ENCODE data around the gene ZNF107. TPM values are rescaled to one million over a fixed set of nuclear protein-coding genes. Genes with fewer than 3 reads are reported as not detected.
"Not testable (repeated sequence)": the region's sequence is repeated elsewhere in the genome, so short reads cannot be mapped to it uniquely, and the experiment has no call there.

The ZNF107 gene
- polyA plus RNA-seq, 12 donors = 3.6 to 10.5 (median 5.8) TPM; not detected in 1

DNA sequence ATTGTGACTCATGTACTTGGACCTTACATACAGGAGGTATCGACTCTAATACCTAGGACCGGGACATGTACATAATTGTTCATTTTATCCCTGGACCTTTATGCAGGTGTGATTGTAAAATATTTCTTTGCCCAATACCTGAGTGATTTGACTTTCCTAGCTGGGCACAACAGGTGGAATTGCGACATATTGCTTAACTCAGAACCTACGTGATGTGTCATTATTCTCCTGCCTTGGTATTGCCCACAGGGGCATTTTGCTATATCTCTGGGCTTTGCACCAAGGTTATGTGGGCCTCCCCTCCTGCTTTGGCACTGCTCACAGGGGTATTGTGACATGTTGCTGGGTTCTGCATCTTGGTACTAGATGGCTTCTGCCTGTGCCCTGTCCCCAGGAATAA is 23.9 kb upstream of the ZNF107 start:
- DNase-seq = no peak

DNA sequence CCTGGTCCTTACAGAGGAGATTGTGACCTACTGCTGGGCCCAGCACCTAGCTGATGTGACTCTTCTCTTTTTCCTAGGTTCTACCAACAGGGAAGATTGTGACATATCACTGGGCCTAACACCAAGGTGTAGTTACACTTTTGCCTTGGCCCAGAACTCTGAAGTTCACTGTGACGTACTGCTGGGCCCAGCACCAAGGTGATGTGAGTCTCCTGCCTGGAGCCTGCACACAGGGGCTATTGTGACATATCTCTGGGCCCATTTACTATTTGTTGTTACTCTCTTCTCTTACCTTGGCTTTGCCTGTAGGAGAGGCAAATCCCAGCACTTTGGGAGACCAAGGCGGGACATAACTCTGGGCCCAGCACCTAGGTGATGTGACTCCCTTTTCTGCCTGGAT is 23.1 kb upstream of the ZNF107 start:
- no peak for DNase-seq

DNA sequence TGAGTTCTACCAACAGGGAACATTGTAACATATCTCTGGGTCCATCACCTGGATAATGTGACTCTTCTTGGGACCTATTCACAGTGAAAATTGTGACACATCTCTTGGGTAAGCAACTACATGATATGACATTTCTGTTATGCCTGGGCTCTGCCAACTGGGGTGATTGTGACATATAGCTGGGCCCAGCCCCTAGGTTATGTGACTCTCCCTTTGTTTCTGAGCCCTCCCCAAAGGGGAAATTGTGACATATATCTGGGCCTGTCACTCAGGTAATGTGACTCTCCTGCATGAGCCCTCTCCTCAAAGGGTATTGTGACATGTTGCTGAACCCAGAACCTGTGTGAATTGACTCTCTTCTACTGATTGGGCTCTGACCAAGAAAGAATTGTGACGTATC is 22.4 kb upstream of the ZNF107 start:
- DNase-seq = no peak

DNA sequence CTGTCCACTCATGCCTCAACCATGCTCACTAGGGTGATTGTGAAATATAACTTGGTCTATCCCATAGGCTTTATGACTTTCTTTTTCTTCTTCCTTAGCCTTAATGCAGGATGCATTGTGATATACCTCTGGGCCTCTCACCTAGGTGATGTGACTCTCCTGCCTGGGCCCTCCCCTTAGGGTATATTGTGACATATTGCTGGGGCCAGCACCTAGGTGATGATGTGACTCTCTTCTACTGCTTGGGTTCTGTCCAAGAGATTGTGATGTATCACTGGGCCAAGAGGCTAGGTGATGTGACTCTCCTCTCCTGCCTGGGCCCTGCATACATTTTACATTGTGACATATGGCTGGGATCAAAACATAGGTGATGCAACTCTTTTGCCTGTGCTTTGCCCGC is 14.7 kb upstream of the ZNF107 start:
- DNase-seq = no peak

DNA sequence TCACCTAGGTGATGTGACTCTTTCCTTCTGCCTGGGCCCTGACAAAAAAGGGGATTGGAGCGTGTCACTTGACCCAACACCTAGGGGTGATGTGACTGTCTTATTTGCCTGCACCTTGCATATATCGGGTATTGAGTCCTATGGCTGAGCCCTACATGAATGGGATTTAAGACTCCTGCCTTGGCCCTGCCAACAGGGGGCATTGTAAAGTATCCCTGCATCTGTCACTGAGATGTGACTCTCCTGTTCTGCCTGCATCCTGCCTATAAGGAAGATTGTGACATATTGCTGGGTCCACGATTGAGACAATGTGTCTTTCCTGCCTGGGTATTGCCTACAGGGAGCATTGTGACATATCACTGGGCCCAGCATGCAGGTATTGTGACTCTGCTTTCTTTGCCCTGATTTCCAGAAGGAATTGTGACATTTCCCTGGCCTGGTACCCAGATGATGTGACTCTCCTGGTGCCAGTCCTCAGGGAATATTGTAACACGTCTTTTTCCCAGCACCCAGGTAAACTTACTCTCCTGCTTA is 14.2 kb upstream of the ZNF107 start:
- DNase-seq = no peak

DNA sequence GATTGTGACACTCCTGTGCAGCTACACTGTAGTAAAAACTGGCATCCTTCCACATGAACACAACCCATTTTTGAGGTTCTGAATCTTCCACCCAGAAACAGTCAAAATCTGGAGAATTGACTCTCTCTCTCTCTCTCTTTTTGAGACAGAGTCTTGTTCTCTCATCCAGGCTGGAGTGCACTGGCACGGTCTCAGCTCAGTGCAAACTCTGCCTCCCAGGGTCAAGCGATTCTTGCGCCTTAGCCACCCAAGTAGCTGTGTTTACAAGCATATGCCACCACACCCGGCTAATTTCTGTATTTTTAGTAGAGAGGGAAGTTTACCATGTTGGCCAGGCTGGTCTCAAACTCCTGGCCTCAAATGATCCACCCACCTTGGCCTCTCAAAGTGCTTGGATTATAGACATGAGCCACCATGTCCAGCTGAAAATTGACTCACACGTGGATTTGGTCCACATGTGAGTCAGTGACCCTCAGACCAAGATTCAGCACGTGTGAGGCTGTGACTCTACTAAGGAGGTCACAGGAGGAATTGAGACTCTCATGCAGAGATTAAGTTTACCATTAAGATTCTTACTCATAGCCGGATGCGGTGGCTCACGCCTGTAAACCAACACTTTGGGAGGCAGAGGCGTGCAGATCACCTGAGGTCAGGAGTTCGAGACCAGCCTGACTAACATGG is 12.1 kb upstream of the ZNF107 start:
- DNase-seq = no peak

DNA sequence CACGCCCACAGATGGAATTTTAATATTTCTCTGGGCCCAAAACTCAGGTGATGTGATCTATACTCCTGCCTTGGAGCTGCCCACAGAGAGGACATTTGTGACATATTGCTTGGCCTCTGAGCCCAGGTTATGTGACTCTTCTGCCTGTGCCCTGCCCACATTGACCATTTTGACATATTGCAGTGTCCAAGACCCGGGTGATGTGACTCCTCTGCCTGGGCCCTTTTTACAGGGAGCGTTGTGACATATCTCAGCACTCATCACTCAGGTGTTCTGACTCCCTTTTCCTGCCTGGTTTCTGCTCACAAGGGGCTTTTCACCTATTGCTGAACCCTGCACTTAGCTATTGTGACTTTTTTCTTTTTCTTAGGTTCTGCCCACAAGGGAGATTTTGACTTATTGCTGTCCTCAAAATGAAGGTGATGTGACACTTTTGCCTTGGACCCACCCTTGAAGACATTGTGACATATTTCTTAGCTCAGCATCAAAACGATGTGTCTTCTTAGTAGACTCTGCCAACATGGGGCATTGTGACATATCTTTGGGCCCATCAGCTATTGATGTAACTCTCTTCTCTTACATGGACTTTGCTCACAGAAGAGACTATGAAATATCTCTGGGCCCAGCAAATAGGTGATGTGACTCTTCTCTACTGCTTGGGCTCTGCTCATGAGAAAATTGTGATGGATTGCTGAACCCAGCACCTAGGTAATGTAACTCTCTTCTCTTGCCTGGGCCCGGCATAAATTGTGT is 11.0 kb upstream of the ZNF107 start:
- DNase-seq = no peak

DNA sequence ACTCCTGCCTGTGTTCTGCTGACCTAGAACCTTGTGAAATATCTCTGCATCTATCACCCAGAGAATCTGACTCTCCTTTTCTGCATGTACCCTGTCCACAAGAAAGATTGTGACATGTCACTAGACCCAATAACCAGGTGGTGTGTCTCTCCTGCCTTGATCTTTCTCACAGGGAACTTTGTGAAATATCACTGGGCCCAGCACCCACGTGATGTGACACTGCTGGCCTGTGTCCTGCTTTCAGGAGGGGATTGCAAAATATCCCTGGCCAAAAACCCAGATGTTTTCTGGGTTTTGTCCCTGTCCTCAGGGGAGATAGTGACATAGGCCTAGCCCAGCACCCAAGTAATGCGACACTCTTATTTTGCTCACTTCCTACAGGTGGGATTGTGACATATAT is 10.1 kb upstream of the ZNF107 start:
- DNase-seq = no peak

DNA sequence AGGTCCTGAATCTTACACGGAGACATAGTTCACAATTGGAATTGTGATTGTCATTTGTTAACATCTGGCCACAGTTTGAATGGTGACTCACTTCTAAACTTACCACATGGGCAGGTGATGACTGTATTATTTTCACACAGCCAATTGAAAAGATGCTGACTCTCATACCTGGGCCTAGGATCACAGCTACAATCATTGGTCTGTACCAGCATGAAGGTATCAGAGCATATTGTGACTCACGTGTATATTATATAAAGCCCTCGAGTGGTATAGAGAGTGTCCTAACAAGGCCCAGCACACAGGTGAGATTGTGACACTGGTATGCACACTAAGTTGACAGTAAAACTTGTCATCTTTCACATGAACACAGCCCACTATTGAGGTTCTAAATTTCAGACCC is 9.4 kb upstream of the ZNF107 start:
- DNase-seq = no peak

DNA sequence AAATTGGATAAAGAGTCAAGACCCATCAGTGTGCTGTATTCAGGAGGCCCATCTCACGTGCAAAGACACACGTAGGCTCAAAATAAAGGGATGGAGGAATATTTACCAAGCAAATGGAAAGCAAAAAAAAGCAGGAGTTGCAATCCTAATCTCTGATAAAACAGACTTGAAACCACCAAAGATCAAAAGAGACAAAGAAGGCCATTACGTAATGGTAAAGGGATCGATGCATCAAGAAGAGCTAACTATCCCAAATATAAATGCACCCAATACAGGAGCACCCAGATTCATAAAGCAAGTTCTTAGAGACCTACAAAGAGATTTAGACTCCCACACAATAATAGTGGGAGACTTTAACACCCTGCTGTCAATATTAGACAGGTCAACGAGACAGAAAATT is 3.8 kb upstream of the ZNF107 start:
- not testable (repeated sequence) for DNase-seq

DNA sequence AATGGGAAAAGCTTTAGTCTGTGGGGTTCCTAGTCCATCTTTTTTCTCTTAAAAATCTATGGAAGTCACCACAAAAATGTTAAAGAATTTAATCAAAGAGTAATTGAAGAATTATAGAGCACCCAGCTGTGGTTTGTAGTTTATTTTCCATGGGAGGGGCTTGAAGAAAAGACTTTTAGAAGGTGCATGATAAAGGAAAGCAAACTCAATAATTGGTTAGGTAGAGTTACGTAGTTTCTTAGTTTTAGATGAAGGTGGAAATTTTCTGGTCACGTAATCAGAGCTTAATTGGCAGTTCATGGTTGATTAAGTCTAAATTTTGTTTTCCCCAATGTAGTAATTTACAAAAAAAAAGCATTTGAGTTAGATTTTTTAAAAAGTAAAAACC is 724 bp downstream of the ZNF107 start:
- no peak for DNase-seq

DNA sequence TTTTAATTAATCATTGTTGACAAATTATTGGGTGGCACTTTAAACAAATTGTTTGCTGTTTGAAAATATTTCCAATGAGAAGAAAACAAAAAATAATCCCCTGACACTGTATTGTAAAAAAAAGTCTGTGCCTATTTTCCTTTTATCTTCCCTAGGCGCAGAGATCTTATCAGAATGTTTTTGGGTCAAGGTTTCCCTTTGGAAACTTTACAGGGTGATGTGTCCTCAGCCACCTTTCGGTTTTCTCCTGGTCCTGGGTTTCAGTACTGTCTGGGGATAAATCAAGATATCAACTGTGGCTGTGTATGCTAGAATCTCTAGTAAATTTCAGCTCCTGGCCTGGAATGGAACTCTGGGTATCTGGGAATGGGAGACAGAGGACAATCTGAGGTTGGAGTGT is 1.4 kb downstream of the ZNF107 start:
- no peak for DNase-seq

DNA sequence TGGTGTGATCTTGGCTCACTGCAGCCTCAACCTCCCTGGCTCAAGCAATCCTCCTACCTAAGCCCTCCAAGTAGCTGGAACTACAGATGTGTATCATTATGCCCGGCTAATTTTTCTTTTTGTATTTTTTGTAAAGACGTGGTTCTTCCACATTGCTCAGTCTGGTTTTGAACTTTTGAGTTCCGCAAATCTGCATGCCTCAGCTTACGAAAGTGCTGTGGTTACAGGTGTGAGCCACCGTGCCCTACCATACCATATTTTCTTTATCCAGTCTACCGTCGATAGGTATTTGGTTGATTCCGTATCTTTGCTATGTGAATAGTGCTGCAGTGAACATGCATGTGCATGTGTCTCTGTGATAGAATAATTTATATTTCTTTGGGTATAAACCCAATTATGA is 6.5 kb downstream of the ZNF107 start:
- no peak for DNase-seq

DNA sequence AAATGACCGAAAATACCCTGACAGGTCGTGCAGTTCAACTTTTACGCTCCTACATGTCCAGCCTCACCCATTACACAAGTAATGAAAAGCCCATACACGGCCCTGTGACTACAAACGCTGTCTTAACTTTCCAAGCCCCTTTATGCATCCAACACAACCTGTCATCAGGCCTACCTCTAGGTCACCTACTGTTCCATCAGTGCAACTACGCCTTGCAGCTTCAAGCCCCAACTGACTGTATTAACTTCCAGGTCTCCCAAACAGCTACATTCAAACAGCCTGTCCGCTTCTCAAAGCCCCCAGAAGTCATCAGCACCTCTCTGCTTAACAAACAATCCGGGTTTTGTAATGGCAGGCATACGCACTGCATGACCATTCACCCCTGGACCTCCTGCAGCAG is 19.2 kb downstream of the ZNF107 start:
- DNase-seq = no peak

DNA sequence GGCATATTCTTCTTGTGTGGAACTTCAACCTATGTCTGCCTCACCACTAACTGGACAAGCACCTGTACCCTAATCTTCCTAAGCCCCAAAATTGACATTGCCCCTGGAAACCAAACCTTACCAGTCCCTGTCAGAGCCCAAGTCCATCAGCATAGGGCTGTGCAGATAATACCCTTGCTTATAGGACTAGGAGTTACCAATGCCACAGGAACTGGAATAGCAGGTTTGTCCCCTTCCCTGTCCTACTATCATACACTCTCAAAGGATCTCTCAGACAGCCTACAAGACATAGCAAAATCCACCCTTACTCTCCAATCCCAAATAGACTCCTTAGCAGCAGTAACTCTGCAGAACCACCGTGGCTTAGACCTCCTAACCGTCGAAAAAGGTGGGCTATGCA is 19.8 kb downstream of the ZNF107 start:
- DNase-seq = no peak

DNA sequence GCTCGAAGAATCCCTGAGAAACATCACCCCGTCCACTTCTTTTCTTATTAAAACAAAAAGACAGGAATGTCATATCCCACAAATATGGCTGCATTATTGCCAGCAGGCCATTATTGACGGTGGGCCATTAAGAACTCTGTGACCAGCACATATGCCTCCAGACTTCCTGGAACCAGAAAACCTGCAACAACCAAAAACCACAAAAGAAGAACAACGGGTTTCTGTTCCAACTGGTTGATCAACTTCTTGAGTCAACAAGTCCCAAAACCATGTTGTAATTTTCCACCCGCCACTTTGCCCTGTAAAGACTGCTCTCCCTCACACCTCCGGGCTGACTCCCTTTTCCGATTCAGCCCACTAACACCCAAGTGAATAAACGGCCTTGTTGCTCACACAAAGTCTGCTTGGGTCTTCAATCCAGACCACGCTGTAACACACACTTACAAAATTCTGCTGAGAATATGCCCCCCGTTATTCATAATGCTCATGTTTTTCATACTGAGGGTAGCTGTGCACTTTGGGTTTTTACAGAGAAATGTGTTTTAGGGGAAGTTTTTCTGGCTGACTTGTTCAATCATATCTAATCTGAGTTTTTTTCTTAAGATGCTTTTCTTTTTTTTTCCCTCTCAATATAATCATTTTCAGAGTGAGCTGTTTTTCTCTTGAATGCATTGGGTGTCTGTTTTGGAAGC is 20.7 kb downstream of the ZNF107 start:
- DNase-seq = no peak

DNA sequence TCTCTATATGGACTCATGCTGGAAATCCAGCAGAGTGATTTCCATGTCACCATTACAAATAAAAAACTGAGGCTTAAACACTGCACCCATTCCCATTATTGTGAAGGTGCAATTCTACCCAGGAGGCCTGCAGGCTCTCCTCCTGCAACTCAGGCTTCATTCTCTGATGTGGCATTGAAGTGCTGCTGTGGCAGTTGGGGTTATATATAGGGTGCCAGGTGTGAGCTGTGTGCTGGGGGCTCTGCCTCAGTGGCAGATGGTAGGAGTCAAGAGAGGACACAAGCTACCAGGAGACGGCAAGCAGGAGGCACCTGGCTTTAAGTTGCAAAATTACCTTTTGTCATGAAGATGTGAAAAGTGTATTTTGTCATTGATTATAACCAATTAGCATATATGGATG is 21.3 kb downstream of the ZNF107 start:
- DNase-seq = no peak

DNA sequence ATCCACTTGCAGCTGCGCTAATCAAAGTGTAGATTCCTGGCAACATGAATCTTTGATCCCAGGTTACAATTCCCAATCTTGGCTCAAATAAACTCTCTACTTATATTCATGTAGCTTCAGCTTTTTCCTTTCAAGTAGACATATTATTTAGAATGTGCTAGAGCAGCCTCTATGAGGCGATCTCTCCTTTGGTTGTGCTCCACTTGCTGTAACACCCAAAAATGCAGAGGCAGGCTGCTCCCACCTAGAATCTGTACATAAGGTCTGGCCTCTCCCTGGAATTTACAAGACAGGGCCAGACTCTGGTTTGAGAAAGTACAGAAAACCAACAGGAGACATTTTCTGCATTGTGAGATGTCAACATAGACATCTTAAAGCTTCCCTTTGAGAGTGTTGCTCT is 23.1 kb downstream of the ZNF107 start:
- no peak for DNase-seq

DNA sequence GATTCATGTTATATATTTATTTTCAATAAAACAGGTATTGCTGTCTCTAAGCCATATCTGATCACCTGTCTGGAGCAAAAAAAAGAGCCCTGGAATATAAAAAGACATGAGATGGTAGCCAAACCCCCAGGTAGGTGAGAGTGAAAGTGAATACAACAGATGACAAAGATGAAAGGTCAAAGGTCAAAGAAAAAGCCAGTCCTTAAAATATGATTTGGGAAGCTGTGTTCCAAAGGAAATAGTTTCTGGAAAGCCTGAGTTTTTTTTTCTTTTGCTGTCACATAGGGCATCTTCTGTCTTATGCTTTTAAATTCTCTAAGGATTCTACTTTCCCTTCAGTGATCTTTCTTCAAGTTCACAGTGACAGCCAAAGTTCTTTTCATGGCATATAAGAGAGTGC is 25.9 kb downstream of the ZNF107 start:
- DNase-seq = no peak

DNA sequence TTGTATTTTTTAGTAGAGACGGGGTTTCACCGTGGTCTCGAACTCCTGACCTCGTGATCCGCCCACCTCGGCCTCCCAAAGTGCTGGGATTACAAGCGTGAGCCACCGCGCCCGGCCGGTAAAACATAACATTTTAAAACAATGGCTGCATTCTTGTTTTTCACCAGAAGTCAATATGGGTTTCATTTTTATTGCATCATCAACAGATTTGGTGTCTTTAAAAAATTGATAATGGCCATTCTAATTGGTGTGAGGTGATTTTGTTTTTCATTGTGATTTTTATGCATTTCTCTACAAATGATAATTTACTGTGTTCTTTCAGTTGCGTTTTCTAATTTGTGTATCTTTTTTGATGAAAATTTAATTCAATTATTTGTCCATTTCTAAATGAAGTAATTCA is 31.9 kb downstream of the ZNF107 start:
- DNase-seq = not testable (repeated sequence)

DNA sequence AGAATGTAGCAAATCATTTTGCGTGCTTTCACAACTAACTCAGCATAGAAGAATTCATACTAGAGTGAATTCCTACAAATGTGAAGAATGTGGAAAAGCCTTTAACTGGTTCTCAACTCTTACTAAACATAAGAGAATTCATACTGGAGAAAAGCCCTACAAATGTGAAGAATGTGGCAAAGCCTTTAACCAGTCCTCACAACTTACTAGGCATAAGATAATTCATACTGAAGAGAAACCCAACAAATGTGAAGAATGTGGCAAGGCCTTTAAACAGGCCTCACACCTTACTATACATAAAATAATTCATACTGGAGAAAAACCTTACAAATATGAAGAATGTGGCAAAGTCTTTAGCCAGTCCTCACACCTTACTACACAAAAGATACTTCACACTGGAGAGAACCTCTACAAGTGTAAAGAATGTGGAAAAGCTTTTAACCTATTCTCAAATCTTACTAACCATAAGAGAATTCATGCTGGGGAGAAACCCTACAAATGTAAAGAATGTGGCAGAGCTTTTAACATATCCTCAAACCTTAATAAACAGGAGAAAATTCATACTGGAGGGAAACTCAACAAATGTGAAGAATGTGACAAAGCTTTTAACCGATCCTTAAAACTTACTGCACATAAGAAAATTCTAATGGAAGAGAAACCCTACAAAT is 40.8 kb downstream of the ZNF107 start:
- no peak for DNase-seq

DNA sequence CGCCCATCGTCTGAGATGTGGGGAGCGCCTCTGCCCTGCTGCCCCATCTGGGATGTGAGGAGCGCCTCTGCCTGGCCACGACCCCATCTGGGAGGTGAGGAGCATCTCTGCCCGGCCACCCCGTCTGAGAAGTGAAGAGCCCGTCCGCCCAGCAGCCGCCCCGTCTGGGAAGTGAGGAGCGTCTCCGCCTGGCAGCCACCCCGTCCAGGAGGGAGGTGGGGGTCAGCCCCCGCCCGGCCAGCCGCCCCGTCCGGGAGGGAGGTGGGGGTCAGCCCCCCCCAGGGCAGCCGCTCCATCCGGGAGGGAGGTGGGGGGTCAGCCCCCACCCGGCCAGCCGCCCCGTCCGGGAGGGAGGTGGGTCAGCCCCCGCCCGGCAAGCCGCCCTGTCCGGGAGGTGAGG is 52.0 kb downstream of the ZNF107 start:
- DNase-seq = not testable (repeated sequence)

Measured in muscle of arm (tissue), 12 donors.